Measurements from ENCODE around the gene PLAAT2. TPM values are rescaled to one million over a fixed set of nuclear protein-coding genes. Genes with fewer than 3 reads are reported as not detected.

PLAAT2 gene
- total RNA-seq, 4 donors from 2014 or later, result not detected

- Histone ChIP-seq H3K9me3 (no peaks in the 10 kb centered on the region), H3K4me1 (no peaks in the 10 kb centered on the region), H3K36me3 (no peaks in the 10 kb centered on the region), H3K27ac (no peak overlapping the region), H3K27me3 (no peaks in the 10 kb centered on the region), H3K4me3 (no peak overlapping the region)
- DNase-seq, result no peak
- TF ChIP-seq CTCF (IDR thresholded peaks at IDR 0.05), result no peak
- TF ChIP-seq POLR2A (IDR thresholded peaks at IDR 0.05), result no peak
- intact Hi-C loops (cut with DNase I; ENCODE audit: low total_unique reads), result no loop called here
Observed at GRCh38 chr11:63557570-63557969, 5.6 kb downstream of the PLAAT2 start.

GRCh38 chr11:63556404-63557013, 6.7 kb downstream of the PLAAT2 start:
- intact Hi-C loops (cut with DNase I; ENCODE audit: low total_unique reads), result no loop called here
- no peaks in the 10 kb centered on the region for H3K36me3 ChIP-seq
- H3K4me1 ChIP-seq, result no peaks in the 10 kb centered on the region
- no peaks in the 10 kb centered on the region for H3K9me3 ChIP-seq
- no peaks in the 10 kb centered on the region for H3K27me3 ChIP-seq
- no peak overlapping the region for H3K4me3 ChIP-seq
- TF ChIP-seq POLR2A (IDR thresholded peaks at IDR 0.05), result no peak
- TF ChIP-seq CTCF (IDR thresholded peaks at IDR 0.05), result no peak
- no peak overlapping the region for H3K27ac ChIP-seq
- no peak for DNase-seq

GRCh38 chr11:63554877-63555223, 8.3 kb downstream of the PLAAT2 start:
- Histone ChIP-seq H3K4me1 (no peaks in the 10 kb centered on the region), H3K36me3 (no peaks in the 10 kb centered on the region), H3K27ac (no peak overlapping the region), H3K4me3 (no peak overlapping the region), H3K9me3 (no peaks in the 10 kb centered on the region), H3K27me3 (no peaks in the 10 kb centered on the region)
- no peak for TF ChIP-seq POLR2A (IDR thresholded peaks at IDR 0.05)
- TF ChIP-seq CTCF (IDR thresholded peaks at IDR 0.05), result no peak
- DNase-seq, result no peak
- intact Hi-C loops (cut with DNase I; ENCODE audit: low total_unique reads), result no loop called here

- intact Hi-C loops (cut with DNase I; ENCODE audit: low total_unique reads), result no loop called here
- H3K9me3 ChIP-seq, result no peaks in the 10 kb centered on the region
- no peak for DNase-seq
- H3K4me3 ChIP-seq, result no peak overlapping the region
- no peaks in the 10 kb centered on the region for H3K27me3 ChIP-seq
- H3K4me1 ChIP-seq, result no peaks in the 10 kb centered on the region
- no peak for TF ChIP-seq POLR2A (IDR thresholded peaks at IDR 0.05)
- TF ChIP-seq CTCF (IDR thresholded peaks at IDR 0.05), result no peak
- H3K36me3 ChIP-seq, result no peaks in the 10 kb centered on the region
- no peak overlapping the region for H3K27ac ChIP-seq
Observed at GRCh38 chr11:63553759-63554158, 9.4 kb downstream of the PLAAT2 start.

GRCh38 chr11:63552921-63553320, 10.3 kb downstream of the PLAAT2 start:
- intact Hi-C loops (cut with DNase I; ENCODE audit: low total_unique reads), result no loop called here
- no peaks in the 10 kb centered on the region for H3K36me3 ChIP-seq

More at GRCh38 chr11:63552921-63553320, 10.3 kb downstream of the PLAAT2 start:
- H3K27ac ChIP-seq, result no peak overlapping the region
- H3K4me3 ChIP-seq, result no peak overlapping the region
- H3K4me1 ChIP-seq, result no peaks in the 10 kb centered on the region
- H3K27me3 ChIP-seq, result no peaks in the 10 kb centered on the region
- H3K9me3 ChIP-seq, result no peaks in the 10 kb centered on the region
- no peak for TF ChIP-seq POLR2A (IDR thresholded peaks at IDR 0.05)
- no peak for TF ChIP-seq CTCF (IDR thresholded peaks at IDR 0.05)
- DNase-seq, result no peak

Measured in uterus (tissue), 4 donors.